Body of pancreas (tissue), 4 donors: Measurements from ENCODE around the gene F13B.

Experiments used
- POLR2A ChIP-seq, 3 donors: fragments of 450-650 bp; IDR thresholded peaks; one replicate each; pipeline ENCODE4 v1.6.1; 2016; ENCODE audit warnings: antibody characterized with exemption in 3 of 3, mild to moderate bottlenecking in 2 of 3
- TF ChIP-seq, protein P1 (sequence below), 7 experiments: fragments of 450-650 bp in 4 of 7; fragments of 200-600 bp in 3 of 7; sonication (generic) in 3 of 7; IDR thresholded peaks; one replicate each; pipeline ENCODE4 v1.5.1; 2016 to 2019; ENCODE audit warnings: antibody characterized with exemption in 7 of 7

GRCh38 chr1:197066719-197067456 is at the start of gene F13B:
- TF ChIP-seq, protein P1, sequence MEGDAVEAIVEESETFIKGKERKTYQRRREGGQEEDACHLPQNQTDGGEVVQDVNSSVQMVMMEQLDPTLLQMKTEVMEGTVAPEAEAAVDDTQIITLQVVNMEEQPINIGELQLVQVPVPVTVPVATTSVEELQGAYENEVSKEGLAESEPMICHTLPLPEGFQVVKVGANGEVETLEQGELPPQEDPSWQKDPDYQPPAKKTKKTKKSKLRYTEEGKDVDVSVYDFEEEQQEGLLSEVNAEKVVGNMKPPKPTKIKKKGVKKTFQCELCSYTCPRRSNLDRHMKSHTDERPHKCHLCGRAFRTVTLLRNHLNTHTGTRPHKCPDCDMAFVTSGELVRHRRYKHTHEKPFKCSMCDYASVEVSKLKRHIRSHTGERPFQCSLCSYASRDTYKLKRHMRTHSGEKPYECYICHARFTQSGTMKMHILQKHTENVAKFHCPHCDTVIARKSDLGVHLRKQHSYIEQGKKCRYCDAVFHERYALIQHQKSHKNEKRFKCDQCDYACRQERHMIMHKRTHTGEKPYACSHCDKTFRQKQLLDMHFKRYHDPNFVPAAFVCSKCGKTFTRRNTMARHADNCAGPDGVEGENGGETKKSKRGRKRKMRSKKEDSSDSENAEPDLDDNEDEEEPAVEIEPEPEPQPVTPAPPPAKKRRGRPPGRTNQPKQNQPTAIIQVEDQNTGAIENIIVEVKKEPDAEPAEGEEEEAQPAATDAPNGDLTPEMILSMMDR (IDR thresholded peaks at IDR 0.05): peak in 2 of 7 experiments; percentile 7 to 21
- no peak for TF ChIP-seq POLR2A (IDR thresholded peaks at IDR 0.05)
